GM18951 (cell line): ENCODE data around the gene NUTM2E.
"Not testable (repeated sequence)": the region's sequence is repeated elsewhere in the genome, so short reads cannot be mapped to it uniquely, and the experiment has no call there.

ENCODE experiments used
- in situ Hi-C: fragments of 300-500 bp; cut with MboI; formaldehyde crosslinking; loops from one replicate; pipeline ENCODE4 v1.12.0; 2022; ENCODE audit warnings: low sequenced_read_pairs, mixed read lengths, inconsistent platforms; ENCODE audit not compliant: unreplicated experiment

The NUTM2E gene

DNA sequence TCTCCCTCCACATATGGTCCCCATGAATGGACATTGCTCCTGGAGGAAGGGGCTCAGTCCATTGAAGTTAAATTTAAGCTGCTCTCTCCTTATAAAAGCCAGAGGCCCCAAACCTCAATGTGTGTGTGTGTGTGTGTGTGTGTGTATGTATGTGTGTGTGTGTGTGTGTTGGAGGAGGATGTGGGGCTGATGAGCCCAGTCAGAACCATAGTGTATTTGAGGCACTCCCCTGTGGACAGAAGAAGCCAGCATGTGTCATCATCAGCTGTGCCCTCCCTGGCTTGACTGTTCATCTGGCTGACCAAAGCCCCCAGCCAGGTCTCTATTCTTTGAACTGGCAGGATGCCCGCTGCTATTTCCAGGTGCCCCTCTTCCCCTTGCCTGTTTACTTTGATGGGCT is 35.7 kb downstream of the NUTM2E start:
- in situ Hi-C loops, result not testable (repeated sequence)

DNA sequence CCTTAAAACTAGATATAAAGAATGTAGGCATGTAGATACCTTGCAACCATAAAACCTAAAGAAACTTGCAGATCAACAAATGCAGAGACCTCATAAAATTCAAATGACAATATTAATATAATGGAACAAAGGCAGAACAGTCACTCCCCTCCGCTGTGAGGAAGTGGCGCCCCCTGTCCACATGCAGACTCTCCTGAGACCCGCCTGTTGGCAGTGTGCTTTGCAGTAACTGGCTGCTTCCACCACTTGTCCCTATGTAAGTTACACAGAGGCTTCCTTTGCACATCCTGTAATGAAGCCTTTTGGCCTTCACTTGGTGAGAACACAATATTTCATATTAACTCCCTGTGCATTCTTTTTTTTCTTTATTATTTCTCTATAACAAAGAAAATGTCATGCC is 36.3 kb downstream of the NUTM2E start:
- in situ Hi-C loops, result not testable (repeated sequence)

DNA sequence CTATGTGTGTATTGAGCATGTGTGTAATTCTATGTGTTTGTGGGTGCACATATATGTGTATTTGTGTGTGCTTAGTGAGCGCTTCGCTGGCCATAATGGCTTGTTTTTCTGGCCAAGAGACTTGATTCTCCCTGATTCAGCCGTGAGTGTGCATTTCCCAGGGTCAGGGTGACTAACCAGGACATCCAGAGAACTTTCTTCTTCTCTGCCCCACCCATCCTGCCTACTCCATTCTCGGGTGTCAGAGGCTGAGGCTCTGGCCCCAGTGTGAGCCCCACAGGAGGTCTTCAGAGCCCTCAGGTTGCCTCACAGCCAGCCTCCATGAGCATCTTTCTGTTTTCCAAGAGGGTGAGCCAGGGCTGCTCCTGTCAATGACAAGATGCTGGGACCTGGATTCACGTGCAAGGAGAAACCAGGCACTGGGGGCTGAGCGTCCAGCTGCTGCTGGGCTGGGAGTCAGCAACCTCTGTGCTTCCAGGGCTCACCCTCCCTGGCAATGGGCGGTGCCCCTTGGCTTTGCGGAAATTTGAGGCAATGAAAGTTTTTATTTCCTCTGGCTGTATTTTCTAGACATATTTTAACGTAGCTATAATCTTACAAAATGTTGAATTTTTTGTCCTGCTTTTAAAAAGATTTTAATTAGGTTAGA is 40.5 kb downstream of the NUTM2E start:
- in situ Hi-C loops, result not testable (repeated sequence)

DNA sequence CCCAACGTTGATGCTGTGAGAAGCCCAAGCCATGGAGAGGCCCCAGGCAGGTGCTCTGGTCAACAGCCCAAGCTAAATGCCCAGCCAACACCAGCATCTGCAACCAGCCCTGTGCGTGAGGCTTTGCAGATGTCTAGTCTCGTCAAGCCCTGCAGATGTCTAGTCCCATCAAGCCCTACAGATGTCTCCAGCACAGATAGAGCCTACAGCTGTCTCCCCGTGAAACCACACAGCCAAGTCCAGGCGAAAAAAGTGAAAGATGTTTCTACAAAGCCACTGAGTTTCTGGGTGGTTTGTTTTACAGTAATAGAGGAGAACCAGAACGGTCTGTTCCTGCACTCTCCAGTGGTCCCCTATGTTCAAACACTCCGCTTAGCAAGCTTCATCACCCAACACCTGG is 41.5 kb downstream of the NUTM2E start:
- in situ Hi-C loops, result not testable (repeated sequence)

DNA sequence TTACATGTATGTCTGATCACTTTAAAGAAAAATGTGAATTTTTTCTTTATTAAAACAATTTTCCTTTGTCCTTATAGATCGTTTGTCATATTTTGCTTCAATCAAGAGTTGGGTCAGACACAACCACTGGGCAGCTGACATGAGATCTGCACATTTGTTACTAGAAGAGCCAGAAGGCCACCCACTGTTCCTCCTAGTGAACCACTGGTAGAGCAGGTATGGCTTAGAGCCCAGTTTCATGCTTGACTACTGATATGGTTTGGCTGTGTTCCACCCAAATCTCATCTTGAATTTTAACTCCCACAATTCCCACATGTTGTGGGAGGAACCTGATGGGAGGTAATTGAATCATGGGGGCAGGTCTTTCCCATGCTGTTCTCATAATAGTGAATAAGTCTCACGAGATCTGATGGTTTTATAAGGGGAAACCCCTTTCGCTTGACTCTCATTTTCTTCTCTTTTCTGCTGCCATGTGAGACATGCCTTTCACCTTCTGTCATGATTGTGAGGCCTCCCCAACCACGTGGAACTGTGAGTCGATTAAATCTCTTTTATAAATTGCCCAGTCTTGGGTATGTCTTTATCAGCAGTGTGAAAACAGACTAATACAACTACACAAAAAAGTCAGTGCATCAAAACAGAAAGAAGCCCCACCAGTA is 43.0 kb downstream of the NUTM2E start:
- in situ Hi-C loops, result not testable (repeated sequence)

DNA sequence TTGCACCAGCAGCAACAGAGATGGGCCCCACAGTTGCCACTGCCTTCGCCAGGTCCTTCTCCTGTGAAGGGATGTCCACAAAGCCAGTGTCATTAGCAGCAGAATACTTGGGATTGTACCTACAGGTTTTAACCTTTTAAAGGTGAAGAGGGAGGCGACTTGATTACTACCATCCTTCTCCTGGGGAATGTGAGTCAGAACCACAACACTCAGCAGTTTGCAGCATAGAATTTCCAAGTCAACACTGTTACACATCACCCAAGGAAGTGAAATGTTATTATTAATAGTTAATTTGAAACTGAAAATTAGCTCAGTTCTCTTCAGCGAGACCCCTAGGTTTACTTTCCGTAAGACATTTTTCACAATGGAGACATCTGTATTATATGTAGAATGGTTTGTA is 45.2 kb downstream of the NUTM2E start:
- in situ Hi-C loops, result not testable (repeated sequence)
